Measurements from ENCODE around the gene RAD51B.
A peak's percentile ranks its signal among the peaks of the same experiment; 100 is the strongest.

RAD51B gene

GRCh38 chr14:68525516-68525915 lies 705.9 kb downstream of the RAD51B start:
- DNase-seq = no peak

GRCh38 chr14:68526512-68527091 lies 707.0 kb downstream of the RAD51B start:
- DNase-seq = no peak

- DNase-seq = no peak
These were observed 707.8 kb downstream of the RAD51B start for GRCh38 chr14:68527329-68527851.

DNA sequence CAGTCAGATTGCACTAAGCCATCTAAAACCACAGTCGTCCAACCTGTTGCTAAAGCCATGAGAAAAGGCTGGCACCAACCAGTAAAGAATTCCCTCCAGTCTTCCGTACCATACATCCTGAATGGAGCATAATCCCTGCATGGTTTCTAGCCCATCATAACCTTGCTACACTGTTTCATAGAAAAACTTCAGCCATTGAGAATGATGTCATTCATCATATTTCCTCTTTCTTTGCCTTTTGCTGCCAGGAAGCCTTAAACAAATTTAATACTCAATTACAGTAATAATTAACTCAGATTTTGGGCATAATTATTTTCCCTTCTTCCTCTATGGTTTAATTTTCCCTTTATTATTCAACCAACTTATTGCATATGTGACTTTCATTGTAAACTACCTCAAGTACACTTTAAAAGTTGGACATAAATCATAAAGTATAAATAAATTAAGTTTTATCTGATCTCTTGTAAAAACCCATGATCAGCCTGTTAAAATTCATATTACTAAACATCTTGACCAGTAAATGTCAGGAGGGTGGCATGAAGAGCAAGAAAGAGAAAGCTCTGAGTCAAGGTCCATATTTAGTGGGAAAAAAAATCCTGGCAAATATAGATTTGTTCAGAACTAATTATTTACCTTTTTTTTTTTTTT lies 708.6 kb downstream of the RAD51B start:
- DNase-seq = no peak

GRCh38 chr14:68530443-68530842 lies 710.9 kb downstream of the RAD51B start:
- no peak for DNase-seq

DNA sequence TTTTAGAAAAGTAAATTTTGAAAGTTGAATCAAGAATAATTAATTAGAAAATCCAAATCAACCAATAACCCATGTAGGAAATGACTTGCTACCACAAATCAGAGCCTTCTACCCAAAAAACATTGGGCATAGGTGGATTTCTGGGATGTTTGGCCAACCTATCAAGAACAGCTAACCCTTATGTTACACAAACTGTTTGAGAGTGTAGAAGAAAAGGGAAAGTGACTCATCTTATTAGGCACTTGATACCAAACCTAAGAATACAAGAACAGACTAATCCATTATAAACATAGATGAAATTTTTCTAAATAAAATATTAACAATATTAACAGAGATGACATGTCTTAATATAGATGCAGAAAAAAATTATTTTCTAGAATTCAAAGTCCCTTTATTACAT lies 712.9 kb downstream of the RAD51B start:
- no peak for DNase-seq

- no peak for DNase-seq
These were observed 714.7 kb downstream of the RAD51B start for GRCh38 chr14:68534276-68534675.

DNA sequence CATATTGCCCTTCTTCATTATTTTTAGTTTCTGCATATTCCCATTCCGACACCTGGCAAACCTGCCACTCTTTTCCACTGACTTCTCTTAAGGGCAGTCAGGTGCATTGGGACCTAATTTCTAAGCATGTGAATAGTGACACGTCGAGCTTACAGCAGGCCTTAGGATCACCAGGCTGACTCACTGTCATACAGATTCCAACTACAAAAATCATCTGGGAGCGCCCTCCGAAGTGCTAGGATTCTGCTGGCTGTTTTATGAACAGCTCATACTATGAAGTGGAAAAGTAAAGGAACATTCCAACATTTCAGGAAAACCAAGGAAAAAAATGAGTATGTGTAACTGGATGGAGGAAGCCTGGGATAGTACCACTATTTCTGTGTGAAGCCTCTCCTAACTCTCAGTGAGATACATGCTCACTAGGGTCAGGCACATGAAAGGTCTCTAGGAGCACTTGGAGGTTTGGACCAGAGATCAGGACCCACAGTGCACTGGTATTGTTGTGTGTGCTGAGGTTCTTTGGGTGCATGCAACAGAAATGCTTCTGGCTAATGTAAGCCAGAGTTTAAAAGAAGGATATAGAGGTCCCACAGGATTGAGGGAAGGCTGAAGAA lies 715.9 kb downstream of the RAD51B start:
- no peak for DNase-seq

DNA sequence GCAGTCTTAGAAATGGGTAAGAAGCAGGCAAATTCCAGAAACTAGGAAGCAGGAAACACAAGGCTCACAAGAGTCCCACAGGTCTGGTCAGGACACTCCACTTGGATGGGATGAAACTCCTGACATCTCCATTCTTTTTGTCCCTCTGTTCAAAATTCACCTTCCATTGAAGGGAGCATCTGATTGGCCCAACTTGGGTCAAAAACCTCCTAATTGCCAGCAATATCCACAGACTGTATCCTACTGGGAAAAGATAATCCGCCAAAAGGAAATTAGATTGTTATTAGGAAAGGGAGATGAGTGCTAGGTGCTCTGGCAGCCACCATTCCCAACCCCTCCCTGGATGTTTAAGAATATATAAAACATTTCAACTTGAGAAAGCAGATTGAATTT lies 716.4 kb downstream of the RAD51B start:
- DNase-seq = no peak

- DNase-seq = no peak
These were observed 719.1 kb downstream of the RAD51B start for GRCh38 chr14:68538639-68539038.

- DNase-seq = no peak
These were observed 719.7 kb downstream of the RAD51B start for GRCh38 chr14:68539241-68539737.

- DNase-seq = no peak
These were observed 720.2 kb downstream of the RAD51B start for GRCh38 chr14:68539789-68540188.

DNA sequence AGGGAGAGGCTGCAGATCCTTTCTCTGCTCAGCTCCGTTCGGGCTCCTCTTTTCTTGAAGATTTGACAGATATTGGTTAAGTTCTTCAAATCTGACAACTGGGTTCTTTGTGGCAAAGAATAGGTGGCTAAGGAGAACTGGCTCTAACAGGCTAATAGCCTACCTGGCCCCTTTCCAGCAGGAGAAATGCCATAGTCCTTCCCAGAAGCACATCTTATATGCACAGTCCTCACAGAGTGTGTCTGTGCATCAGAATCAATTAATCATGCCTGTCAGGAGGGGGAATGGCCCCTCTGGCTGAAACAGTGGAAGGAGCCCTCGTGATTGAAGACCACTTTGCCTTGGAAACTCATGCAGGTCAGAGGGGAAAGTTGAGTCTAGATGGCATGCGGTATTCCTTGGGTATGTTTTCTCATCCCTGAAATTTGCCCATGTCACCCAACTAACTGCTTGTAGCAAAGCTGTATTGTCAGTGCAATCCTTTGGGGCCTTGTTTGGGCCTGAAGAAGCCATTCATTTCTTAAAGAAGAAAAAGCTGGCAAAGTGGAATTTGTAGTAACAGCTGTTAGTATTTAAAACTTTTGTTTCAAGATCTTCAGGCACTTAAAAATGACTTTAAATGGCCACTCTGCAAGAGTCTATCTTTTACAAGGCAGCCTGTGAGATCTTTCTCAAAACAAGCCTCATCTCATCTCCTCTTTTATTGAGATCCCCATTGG lies 721.8 kb downstream of the RAD51B start:
- DNase-seq = peak; percentile 10

DNA sequence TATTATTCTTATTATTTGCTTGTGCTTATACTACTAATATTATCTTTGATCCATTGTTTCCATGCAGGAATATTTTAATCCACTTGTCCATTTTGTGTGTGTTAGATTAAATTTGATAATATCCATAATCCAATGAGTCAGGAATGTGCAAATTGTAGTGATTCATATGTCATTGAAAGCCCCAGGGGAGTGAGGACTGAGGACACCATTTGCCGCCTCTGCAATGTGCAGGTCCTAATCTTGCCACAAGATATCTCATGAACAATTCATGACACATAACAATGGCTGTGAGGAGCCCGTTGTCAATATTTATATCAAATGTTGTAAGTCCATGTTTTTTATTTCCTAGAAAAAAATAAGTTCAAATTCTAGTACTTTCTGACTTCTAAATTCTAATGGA lies 722.8 kb downstream of the RAD51B start:
- DNase-seq = no peak

- no peak for DNase-seq
These were observed 723.9 kb downstream of the RAD51B start for GRCh38 chr14:68543516-68543915.

DNA sequence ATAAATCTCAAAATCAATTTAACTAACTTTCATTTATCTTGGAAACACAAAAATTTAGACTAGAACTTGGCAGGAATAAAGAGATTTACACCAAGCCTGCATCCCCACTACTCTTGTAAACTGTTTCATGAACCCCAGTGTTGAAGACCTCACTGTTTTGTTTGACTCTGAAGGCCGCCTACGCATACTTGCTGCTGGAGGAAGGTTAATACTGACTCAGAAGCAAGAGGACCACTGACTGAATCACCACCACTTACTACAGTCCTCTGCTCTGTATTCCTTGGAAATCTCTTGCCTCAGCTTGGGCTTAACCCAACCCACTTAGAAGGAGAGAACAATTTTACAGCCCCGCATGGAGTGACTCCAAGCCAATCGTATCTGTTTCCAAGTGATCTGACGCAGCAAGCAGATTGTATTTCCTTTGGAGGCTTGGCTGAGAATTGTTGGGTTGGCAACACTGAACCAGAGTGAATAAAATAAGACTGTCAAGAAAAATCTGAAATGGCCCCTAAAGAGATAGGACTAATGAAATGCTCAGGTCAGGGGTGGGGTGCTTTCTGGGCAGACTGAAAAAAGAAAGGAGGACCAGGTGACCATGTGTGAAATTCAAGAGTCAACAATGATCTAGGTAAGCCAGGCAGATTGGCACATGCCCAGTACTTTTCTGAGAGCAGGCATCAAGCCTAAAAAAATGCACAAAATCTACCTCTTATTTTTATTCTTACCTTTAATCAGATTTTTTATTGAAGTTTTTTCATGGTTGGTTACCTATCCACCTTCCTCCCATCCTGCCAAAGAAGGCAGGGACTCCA lies 724.7 kb downstream of the RAD51B start:
- DNase-seq = no peak

DNA sequence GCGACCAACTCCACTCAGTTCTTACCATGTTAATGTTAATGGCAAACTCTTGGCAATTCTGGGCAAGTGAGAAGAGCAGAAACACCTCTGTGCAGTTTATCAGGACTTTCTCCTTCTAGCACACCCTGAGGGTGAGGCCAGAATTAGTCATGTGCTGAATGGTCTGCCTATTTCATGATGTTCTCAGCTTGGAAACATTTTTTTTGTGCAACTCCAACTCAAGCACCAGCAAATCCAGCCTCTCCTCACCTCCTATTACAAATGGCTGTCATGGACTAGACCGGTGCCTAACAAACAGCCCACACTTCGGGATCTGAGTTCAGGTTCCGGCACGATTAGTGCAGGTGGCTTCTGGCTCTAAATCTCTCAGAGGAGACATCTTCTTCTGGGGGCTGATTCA lies 727.3 kb downstream of the RAD51B start:
- no peak for DNase-seq

GRCh38 chr14:68547305-68548193 lies 728.0 kb downstream of the RAD51B start:
- DNase-seq = no peak

DNA sequence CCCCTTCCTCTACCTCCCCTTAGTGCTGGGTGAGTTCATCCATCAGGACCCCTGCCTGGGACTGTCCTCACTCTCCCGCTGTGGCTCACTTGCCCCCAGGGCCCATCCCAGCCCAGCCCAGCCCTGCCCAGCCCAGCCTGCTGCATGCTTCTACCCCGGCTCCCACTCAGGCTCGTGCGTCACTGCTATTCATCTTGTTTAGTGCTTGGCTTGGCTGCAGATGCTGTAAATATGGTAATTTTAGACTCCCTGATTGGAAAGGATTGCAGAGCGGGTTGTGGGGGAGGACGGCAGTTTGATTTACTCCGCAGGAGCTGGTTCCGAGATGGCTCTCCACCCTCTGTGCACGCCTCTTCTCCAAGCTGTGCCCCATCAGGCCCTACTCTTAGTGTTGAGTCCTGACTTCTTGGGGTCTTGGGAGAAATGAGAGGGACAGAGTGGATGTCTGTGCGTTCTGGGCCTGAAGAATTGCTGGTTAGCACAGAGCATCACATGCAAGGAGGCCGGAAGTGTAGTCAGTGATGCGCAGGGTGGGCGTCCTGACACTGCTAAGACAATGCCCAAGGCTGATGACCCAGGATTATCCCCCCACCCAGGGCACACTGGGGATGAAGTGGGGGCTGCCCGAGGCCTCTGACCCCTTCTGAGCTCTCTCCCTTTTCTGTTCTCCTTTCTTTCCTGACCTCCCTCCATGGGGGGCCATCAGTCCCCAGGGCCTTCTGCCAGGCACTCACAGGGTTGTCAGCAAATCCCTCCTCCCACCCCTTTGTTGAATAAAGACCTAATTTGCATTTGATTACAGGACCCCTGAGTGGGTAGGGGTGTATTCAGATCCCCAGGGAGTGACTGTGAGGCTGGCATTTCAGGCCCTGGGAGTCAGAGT lies 728.9 kb downstream of the RAD51B start:
- DNase-seq = peak; percentile 78

DNA sequence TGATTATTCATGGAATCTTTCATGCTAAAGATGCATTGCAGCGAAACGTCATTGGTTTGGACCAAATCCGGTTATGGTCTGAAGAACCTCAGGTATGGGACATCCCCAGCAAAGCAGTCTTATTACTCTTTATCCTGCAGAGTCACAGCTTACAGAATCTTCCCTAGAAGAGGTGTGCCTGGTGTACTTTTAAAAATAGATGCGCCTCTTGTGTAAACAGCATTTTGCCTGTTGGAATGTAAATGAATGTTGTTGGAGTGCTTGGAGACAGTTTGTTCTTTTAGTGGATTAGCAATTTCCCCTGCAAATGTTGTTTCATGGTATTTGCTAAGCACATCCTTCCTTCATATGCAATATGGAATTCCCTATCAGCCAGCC lies 730.7 kb downstream of the RAD51B start:
- no peak for DNase-seq
